Liver (tissue), 9 donors: Measurements from ENCODE around the gene HOXD13. TPM values are rescaled to one million over a fixed set of nuclear protein-coding genes. Genes with fewer than 3 reads are reported as not detected.

ENCODE experiments used
- DNase-seq: peaks from one replicate; pipeline ENCODE4 v3.0.0-alpha.2; 2017; ENCODE audit warnings: low spot score
- H3K27ac ChIP-seq, 2 donors: one replicate each; pipeline ENCODE4 v1.7.0; 2013; ENCODE audit warnings: inconsistent platforms in 2 of 2, low read length in 2 of 2, control low read depth in 1 of 2, low read depth in 1 of 2, mild to moderate bottlenecking in 1 of 2
- H3K27me3 ChIP-seq, 4 donors: one replicate each; pipeline versions ENCODE4 v1.6.1 to v1.7.0; 2013; ENCODE audit warnings: low read length in 3 of 4, inconsistent platforms in 1 of 4, mild to moderate bottlenecking in 1 of 4, moderate library complexity in 1 of 4; ENCODE audit not compliant: control insufficient read depth in 4 of 4, insufficient read depth in 4 of 4
- H3K36me3 ChIP-seq, 4 donors: one replicate each; pipeline versions ENCODE4 v1.6.1 to v1.7.0; 2013; ENCODE audit warnings: low read length in 3 of 4, mild to moderate bottlenecking in 3 of 4, low read depth in 1 of 4, moderate library complexity in 1 of 4; ENCODE audit not compliant: control insufficient read depth in 4 of 4, insufficient read depth in 3 of 4
- H3K4me1 ChIP-seq, 4 donors: one replicate each; pipeline versions ENCODE4 v1.6.1 to v1.7.0; 2013; ENCODE audit warnings: low read length in 3 of 4, mild to moderate bottlenecking in 3 of 4, moderate library complexity in 1 of 4; ENCODE audit not compliant: control insufficient read depth in 4 of 4, insufficient read depth in 4 of 4
- H3K4me3 ChIP-seq, 3 donors: one replicate each; pipeline versions ENCODE4 v1.6.1 to v1.7.0; 2013; ENCODE audit warnings: low read length in 3 of 3, control low read depth in 1 of 3, low read depth in 1 of 3, mild to moderate bottlenecking in 1 of 3
- H3K9ac ChIP-seq, 2 donors: one replicate each; pipeline ENCODE4 v1.7.0; 2013; ENCODE audit warnings: low read length in 2 of 2, mild to moderate bottlenecking in 2 of 2, moderate library complexity in 2 of 2, control low read depth in 1 of 2, low read depth in 1 of 2
- H3K9me3 ChIP-seq, 4 donors: one replicate each; pipeline versions ENCODE4 v1.6.1 to v1.7.0; 2013; ENCODE audit warnings: low read length in 3 of 4; ENCODE audit not compliant: control insufficient read depth in 4 of 4
- EGR1 ChIP-seq, 2 donors: IDR thresholded peaks; 2 replicates each; pipeline ENCODE4 v1.6.1; 2016 to 2018; ENCODE audit warnings: antibody characterized with exemption in 2 of 2, low read depth in 2 of 2
- FOXA1 ChIP-seq: IDR thresholded peaks from 2 replicates; pipeline ENCODE4 v1.6.1; 2016; ENCODE audit warnings: antibody characterized with exemption
- GABPA ChIP-seq, 2 donors: IDR thresholded peaks in 1 of 2; conservative IDR thresholded peaks in 1 of 2; 2 replicates each; pipeline ENCODE4 v1.6.1; 2016; ENCODE audit warnings: antibody characterized with exemption in 2 of 2, mild to moderate bottlenecking in 1 of 2, moderate library complexity in 1 of 2
- HNF4G ChIP-seq: IDR thresholded peaks from 2 replicates; pipeline ENCODE4 v1.6.1; 2016; ENCODE audit warnings: antibody characterized with exemption
- JUND ChIP-seq, 2 donors: IDR thresholded peaks; 2 replicates each; pipeline ENCODE4 v1.6.1; 2016; ENCODE audit warnings: antibody characterized with exemption in 2 of 2
- MAX ChIP-seq: IDR thresholded peaks from 2 replicates; pipeline ENCODE4 v1.6.1; 2016; ENCODE audit warnings: antibody characterized with exemption
- NR2F2 ChIP-seq: IDR thresholded peaks from 2 replicates; pipeline ENCODE4 v1.6.1; 2016; ENCODE audit warnings: antibody characterized with exemption
- REST ChIP-seq: IDR thresholded peaks from 2 replicates; pipeline ENCODE4 v1.6.1; 2016; ENCODE audit warnings: antibody characterized with exemption, mild to moderate bottlenecking
- RXRA ChIP-seq, 2 donors: IDR thresholded peaks; 2 replicates each; pipeline ENCODE4 v1.6.1; 2017 to 2018; ENCODE audit warnings: antibody characterized with exemption in 2 of 2, mild to moderate bottlenecking in 1 of 2
- SP1 ChIP-seq: IDR thresholded peaks from 2 replicates; pipeline ENCODE4 v1.6.1; 2018; ENCODE audit warnings: antibody characterized with exemption, mild to moderate bottlenecking
- TAF1 ChIP-seq: conservative IDR thresholded peaks from 2 replicates; pipeline ENCODE4 v1.6.1; 2016; ENCODE audit warnings: antibody characterized with exemption, mild to moderate bottlenecking
- YY1 ChIP-seq: IDR thresholded peaks from 2 replicates; pipeline ENCODE4 v1.6.1; 2016; ENCODE audit warnings: antibody characterized with exemption, mild to moderate bottlenecking
- ZBTB33 ChIP-seq: IDR thresholded peaks from 2 replicates; pipeline ENCODE4 v1.6.1; 2016; ENCODE audit warnings: antibody characterized with exemption
- WGBS: extraction: QIAGEN DNeasy Blood & Tissue Kit; methylation state at CpG from one replicate; pipeline ENCODE4 v1.1.7; 2013; 5-methylcytosine and 5-hydroxymethylcytosine counted together
- polyA plus RNA-seq, 2 donors: library from polyadenylated mRNA; stranded (reverse) in 1 of 2; unstranded in 1 of 2; fragments of 200-250 nt in 1 of 2; fragments of >200 nt in 1 of 2; fragmentation: Nextera tagmentation in 1 of 2; extraction: Ambion mirVana in 1 of 2; gene quantifications; one replicate each; pipeline versions ENCODE4 v1.2.1 to v1.2.3, GENCODE V29; 2013 to 2015
- total RNA-seq, 2 donors: library from RNA; depleted of rRNA; stranded (reverse); fragments of >200 nt; gene quantifications; one replicate each; pipeline ENCODE4 v1.2.3, GENCODE V29; 2014
- donor health status: healthy.
- donor health status: healthy.
- donor health status: healthy.
- donor health status: healthy.
- donor health status: healthy.

Gene HOXD13
- total and polyA plus RNA-seq, 4 donors: not detected

DNA sequence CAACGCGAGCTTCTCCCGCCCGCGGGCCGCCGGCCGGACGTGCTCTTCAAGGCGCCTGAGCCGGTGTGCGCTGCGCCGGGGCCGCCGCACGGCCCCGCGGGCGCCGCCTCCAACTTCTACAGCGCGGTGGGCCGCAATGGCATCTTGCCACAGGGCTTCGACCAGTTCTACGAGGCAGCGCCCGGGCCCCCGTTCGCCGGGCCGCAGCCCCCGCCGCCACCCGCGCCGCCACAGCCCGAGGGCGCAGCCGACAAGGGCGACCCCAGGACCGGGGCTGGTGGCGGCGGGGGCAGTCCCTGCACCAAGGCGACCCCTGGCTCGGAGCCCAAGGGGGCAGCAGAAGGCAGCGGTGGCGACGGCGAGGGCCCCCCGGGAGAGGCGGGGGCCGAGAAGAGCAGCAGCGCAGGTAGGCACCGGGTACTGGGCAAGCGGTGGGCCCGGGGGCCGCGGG is 15.2 kb downstream of the HOXD13 start (continued):
- TF ChIP-seq ZBTB33 (no peak), FOXA1 (no peak), HNF4G (no peak), TAF1 (no peak), YY1 (no peak), RXRA (IDR thresholded peaks at IDR 0.05) (no peak), EGR1 (IDR thresholded peaks at IDR 0.05; ENCODE audit: low read depth in 2 of 2) (no peak)

DNA sequence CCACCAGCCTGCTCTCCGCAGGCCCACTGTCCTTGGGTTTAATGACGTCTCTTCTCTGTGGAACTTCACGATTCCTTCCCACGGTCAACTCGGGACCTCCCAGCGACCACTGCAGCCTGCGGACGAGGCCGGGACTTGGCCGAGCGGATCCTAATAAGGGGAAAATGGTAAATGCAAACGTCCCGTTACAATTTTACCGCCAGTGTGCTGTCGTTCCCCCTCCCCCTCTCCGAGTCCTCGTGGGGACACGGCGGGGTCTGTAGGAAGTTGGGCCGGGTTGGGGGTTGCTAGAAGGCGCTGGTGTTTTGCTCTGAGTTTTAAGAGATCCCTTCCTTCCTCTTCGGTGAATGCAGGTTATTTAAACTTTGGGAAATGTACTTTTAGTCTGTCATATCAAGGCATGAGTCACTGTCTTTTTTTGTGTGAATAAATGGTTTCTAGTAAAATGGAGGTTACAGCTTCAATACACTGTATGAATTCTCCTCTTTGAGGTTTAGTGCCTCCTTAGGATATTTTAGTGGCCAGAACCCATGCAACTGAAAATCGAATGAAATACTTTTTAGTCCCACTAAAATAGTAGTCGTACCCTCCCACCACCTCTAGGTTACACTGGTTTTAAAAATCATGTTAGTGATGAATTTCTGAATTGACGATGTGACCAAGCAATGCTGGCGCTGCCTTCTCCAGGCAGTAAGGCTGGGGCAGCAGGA is 16.8 kb downstream of the HOXD13 start:
- H3K27ac ChIP-seq: no peak overlapping the region
- H3K4me3 ChIP-seq: no peak overlapping the region
- peaks cover 16 to 48% (median 37%) of the 10 kb centered on the region in 4 donors for H3K27me3 ChIP-seq
- no peak overlapping the region for H3K9ac ChIP-seq
- peaks cover 0 to 20% (median 4%) of the 10 kb centered on the region in 4 donors for H3K4me1 ChIP-seq
- 13% methylated on average over 26 of the region's 26 CpGs for WGBS
- H3K36me3 ChIP-seq: no peaks in the 10 kb centered on the region
- DNase-seq: no peak
- no peaks in the 10 kb centered on the region for H3K9me3 ChIP-seq
- no peak for TF ChIP-seq HNF4G
- TF ChIP-seq JUND (IDR thresholded peaks at IDR 0.05): no peak
- no peak for TF ChIP-seq NR2F2
- TF ChIP-seq GABPA (IDR thresholded peaks at IDR 0.05 in 1 of 2, conservative IDR thresholded peaks at IDR 0.05 in 1 of 2): no peak
- TF ChIP-seq SP1: no peak
- TF ChIP-seq REST: no peak
- no peak for TF ChIP-seq FOXA1

DNA sequence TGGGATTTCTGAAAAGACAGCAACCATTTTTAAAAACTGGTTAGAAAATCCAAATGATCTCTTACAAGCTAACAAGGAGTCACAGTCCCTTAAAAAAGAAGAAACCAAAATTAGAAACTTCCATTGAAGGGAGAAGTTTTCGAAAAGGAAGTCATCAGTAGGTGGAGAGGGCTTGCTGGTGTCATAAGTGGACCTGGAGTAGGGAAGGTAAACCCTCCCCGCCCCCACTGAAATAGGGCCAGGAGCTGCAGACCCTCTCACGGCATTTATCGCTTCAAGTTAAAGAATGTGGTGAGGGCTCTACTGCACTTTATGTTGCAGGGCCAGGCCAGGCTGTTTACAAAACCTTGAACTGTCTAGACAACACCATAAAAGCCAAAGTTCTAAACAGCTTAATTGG is 17.4 kb downstream of the HOXD13 start:
- TF ChIP-seq HNF4G: no peak
- no peak for TF ChIP-seq GABPA (IDR thresholded peaks at IDR 0.05 in 1 of 2, conservative IDR thresholded peaks at IDR 0.05 in 1 of 2)
- TF ChIP-seq MAX: no peak
- no peak for TF ChIP-seq FOXA1
- TF ChIP-seq REST: no peak
- WGBS: 13% methylated on average over 4 of the region's 4 CpGs
- Histone ChIP-seq H3K9ac (no peak overlapping the region), H3K27ac (no peak overlapping the region), H3K36me3 (no peaks in the 10 kb centered on the region), H3K27me3 (peaks cover 19 to 45% (median 36%) of the 10 kb centered on the region in 4 donors), H3K9me3 (no peaks in the 10 kb centered on the region), H3K4me1 (peaks cover 0 to 14% (median 4%) of the 10 kb centered on the region in 4 donors), H3K4me3 (no peak overlapping the region)
- no peak for DNase-seq
